ENCODE data around the gene TNFSF11. TPM values are rescaled to one million over a fixed set of nuclear protein-coding genes. Genes with fewer than 3 reads are reported as not detected.

Gene TNFSF11
- total and polyA plus RNA-seq, 2 of the 4 experiments (the other 2 are of a cell fraction): not detected

DNA sequence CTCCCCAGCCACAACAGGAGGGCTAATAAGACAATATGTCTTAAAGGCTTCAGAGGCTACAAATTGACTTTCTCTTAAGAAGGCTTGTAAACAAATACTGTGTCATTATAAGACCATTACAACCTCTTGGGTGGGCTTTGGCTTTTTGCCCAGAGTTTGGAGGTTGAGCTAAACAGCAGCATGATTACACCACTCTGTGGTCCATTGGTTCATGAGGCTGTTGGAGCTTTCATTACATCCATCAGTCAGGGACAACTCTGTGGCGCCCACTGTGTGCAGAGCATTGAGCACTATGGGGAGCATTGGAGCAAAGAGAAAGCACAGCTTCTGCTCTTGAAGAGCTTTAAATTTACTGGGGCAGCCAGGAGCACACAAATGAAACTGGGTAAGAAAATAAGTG, 75.9 kb downstream of the TNFSF11 start:
- no peak overlapping the region for H2BK20ac ChIP-seq (ENCODE audit: low read depth, low read length)
- CTCF ChIA-PET: no interaction called here

More for the DNA sequence above, 75.9 kb downstream of the TNFSF11 start:
- H3K56ac ChIP-seq (ENCODE audit: extremely low read depth, insufficient read depth, low read length): no peak overlapping the region
- WGBS, 2 experiments (ENCODE audit: extremely low coverage in 2 of 2, insufficient read length in 1 of 2): no CpG with 5 or more reads among the region's 1 CpG
- H2BK15ac ChIP-seq (ENCODE audit: low read depth, low read length): no peak overlapping the region
- POLR2A ChIA-PET (ENCODE audit: unreplicated experiment): no interaction called here
- DNase-seq (no peak), ATAC-seq (ENCODE audit: low read depth) (no peak)
- no peaks in the 10 kb centered on the region for H3K4me1 ChIP-seq (ENCODE audit: control insufficient read depth, insufficient read depth, low read length)
- H2AK9ac ChIP-seq (replicated peaks; ENCODE audit: low read depth, low read length, poor library complexity): no peak overlapping the region
- no peak overlapping the region for H2BK120ac ChIP-seq (ENCODE audit: low read depth, low read length)
- dilution Hi-C loops (cut with HindIII; ENCODE audit: low sequenced_read_pairs, unreplicated experiment): no loop called here
- no peaks in the 10 kb centered on the region for H4K20me1 ChIP-seq (ENCODE audit: insufficient read depth, low read length)
- no peak overlapping the region for H4K8ac ChIP-seq (ENCODE audit: low read depth in 2 of 2, low read length in 2 of 2)
- no peak overlapping the region for H3K23ac ChIP-seq (ENCODE audit: low read depth, low read length)
- in situ Hi-C loops (cut with MboI; ENCODE audit: low sequenced_read_pairs): no loop called here
- intact Hi-C loops (cut with micrococcal nuclease): loop anchor here (10.0 kb wide), 1 partner anchor 1155 kb away; no protein-coding TSS in a partner anchor
- H3K9ac ChIP-seq (ENCODE audit: low read depth, low read length): no peak overlapping the region
- H3K4me2 ChIP-seq (ENCODE audit: low read depth, low read length): no peak overlapping the region
- no TSS peak for BruUV-seq (replicated peaks)
- H3K36me3 ChIP-seq (ENCODE audit: control insufficient read depth, insufficient read depth, low read length): no peaks in the 10 kb centered on the region
- H4K5ac ChIP-seq (ENCODE audit: low read depth, low read length): no peak overlapping the region
- H2AK5ac ChIP-seq (ENCODE audit: low read depth, low read length): no peak overlapping the region
- H3K9me1 ChIP-seq (ENCODE audit: insufficient read depth, low read length): no peaks in the 10 kb centered on the region
- no peak overlapping the region for H2BK5ac ChIP-seq (ENCODE audit: low read depth, low read length, poor library complexity, severe bottlenecking)
- no peak overlapping the region for H2AFZ ChIP-seq (replicated peaks; ENCODE audit: low read length, poor library complexity)
- H3K27me3 ChIP-seq (ENCODE audit: control insufficient read depth, insufficient read depth, low read length): peaks cover 24% of the 10 kb centered on the region
- H3K4ac ChIP-seq (ENCODE audit: low read depth, low read length): no peak overlapping the region
- no peak overlapping the region for H4K91ac ChIP-seq (ENCODE audit: insufficient read depth, low read depth, low read length)
- no peaks in the 10 kb centered on the region for H3K9me3 ChIP-seq (ENCODE audit: control insufficient read depth, insufficient read depth, low read length)
- no peak overlapping the region for H3K27ac ChIP-seq (ENCODE audit: insufficient read depth, low read length)
- no peak for TF ChIP-seq BHLHE40 (IDR thresholded peaks at IDR 0.05; ENCODE audit: low read depth, low read length)
- TF ChIP-seq SMC3 (IDR thresholded peaks at IDR 0.05; ENCODE audit: low read depth, low read length): no peak
- no peak for TF ChIP-seq MAZ (IDR thresholded peaks at IDR 0.05; ENCODE audit: borderline replicate concordance, low read depth, low read length)
- no peak for TF ChIP-seq USF2 (IDR thresholded peaks at IDR 0.05; ENCODE audit: low read depth, low read length)
- TF ChIP-seq MXI1 (IDR thresholded peaks at IDR 0.05; ENCODE audit: borderline replicate concordance, low read depth, low read length): no peak
- no peak for TF ChIP-seq MAFK (IDR thresholded peaks at IDR 0.05; ENCODE audit: low read depth, low read length)
- TF ChIP-seq, protein P1, sequence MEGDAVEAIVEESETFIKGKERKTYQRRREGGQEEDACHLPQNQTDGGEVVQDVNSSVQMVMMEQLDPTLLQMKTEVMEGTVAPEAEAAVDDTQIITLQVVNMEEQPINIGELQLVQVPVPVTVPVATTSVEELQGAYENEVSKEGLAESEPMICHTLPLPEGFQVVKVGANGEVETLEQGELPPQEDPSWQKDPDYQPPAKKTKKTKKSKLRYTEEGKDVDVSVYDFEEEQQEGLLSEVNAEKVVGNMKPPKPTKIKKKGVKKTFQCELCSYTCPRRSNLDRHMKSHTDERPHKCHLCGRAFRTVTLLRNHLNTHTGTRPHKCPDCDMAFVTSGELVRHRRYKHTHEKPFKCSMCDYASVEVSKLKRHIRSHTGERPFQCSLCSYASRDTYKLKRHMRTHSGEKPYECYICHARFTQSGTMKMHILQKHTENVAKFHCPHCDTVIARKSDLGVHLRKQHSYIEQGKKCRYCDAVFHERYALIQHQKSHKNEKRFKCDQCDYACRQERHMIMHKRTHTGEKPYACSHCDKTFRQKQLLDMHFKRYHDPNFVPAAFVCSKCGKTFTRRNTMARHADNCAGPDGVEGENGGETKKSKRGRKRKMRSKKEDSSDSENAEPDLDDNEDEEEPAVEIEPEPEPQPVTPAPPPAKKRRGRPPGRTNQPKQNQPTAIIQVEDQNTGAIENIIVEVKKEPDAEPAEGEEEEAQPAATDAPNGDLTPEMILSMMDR (conservative IDR thresholded peaks at IDR 0.05; ENCODE audit: low read depth, low read length): no peak
- no peak for TF ChIP-seq RCOR1 (IDR thresholded peaks at IDR 0.05; ENCODE audit: insufficient replicate concordance, low read length)
- TF ChIP-seq RAD21 (IDR thresholded peaks at IDR 0.05; ENCODE audit: low read length): no peak
- TF ChIP-seq, protein P2, sequence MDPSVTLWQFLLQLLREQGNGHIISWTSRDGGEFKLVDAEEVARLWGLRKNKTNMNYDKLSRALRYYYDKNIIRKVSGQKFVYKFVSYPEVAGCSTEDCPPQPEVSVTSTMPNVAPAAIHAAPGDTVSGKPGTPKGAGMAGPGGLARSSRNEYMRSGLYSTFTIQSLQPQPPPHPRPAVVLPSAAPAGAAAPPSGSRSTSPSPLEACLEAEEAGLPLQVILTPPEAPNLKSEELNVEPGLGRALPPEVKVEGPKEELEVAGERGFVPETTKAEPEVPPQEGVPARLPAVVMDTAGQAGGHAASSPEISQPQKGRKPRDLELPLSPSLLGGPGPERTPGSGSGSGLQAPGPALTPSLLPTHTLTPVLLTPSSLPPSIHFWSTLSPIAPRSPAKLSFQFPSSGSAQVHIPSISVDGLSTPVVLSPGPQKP (IDR thresholded peaks at IDR 0.05; ENCODE audit: borderline replicate concordance, low read depth, low read length): no peak
- no peak for TF ChIP-seq FOS (IDR thresholded peaks at IDR 0.05; ENCODE audit: low read depth, low read length)
- no peak for TF ChIP-seq NFE2L2 (IDR thresholded peaks at IDR 0.05; ENCODE audit: low read depth, low read length)
- TF ChIP-seq POLR2A (IDR thresholded peaks at IDR 0.05; ENCODE audit: low read depth, low read length): no peak
- no peak for TF ChIP-seq CEBPB (IDR thresholded peaks at IDR 0.05; ENCODE audit: low read depth, low read length)
- TF ChIP-seq RFX5 (IDR thresholded peaks at IDR 0.05; ENCODE audit: low read depth, low read length): no peak
- no peak overlapping the region for H3K4me3 ChIP-seq (ENCODE audit: insufficient read depth, low read depth, low read length)
- H3K14ac ChIP-seq (replicated peaks; ENCODE audit: low read depth, low read length): no peak overlapping the region
- H3K79me1 ChIP-seq (ENCODE audit: low read depth in 1 of 2, low read length in 2 of 2): no peaks in the 10 kb centered on the region
- no peak overlapping the region for H3K18ac ChIP-seq (ENCODE audit: low read depth, low read length)

All from IMR-90 (cell line).